KMS-11 (cell line): ENCODE results near the gene KMT2B.

Experiments used
- H2AFZ ChIP-seq: fragments of 200-600 bp; sonication (generic); 2 replicates; pipeline ENCODE4 v1.6.1; 2016; ENCODE audit warnings: antibody characterized with exemption, mixed run types, low read depth
- H3K27ac ChIP-seq: fragments of 200-600 bp; sonication (generic); 2 replicates; pipeline ENCODE4 v1.6.1; 2016; ENCODE audit warnings: mild to moderate bottlenecking, mixed run types
- H3K27me3 ChIP-seq: fragments of 200-600 bp; sonication (generic); 2 replicates; pipeline ENCODE4 v1.6.1; 2017; ENCODE audit warnings: mild to moderate bottlenecking, low read depth, mixed run types, moderate library complexity; ENCODE audit not compliant: insufficient read depth
- H3K36me3 ChIP-seq: fragments of 200-600 bp; sonication (generic); 2 replicates; pipeline ENCODE4 v1.6.1; 2017; ENCODE audit warnings: mild to moderate bottlenecking, mixed run types; ENCODE audit not compliant: insufficient read depth
- H3K4me1 ChIP-seq: fragments of 200-600 bp; sonication (generic); 2 replicates; pipeline ENCODE4 v1.6.1; 2016; ENCODE audit warnings: mild to moderate bottlenecking, low read depth, mixed run types; ENCODE audit not compliant: poor library complexity, severe bottlenecking
- H3K4me2 ChIP-seq: fragments of 200-600 bp; sonication (generic); 2 replicates; pipeline ENCODE4 v1.7.0; 2016; ENCODE audit warnings: mild to moderate bottlenecking, mixed run types
- H3K4me3 ChIP-seq: fragments of 200-600 bp; sonication (generic); IDR thresholded peaks from 2 replicates; pipeline ENCODE4 v1.6.1; 2017; ENCODE audit warnings: low read depth, low read length, mixed read lengths; ENCODE audit not compliant: insufficient read depth
- H3K79me2 ChIP-seq: fragments of 200-600 bp; sonication (generic); 2 replicates; pipeline ENCODE4 v1.6.1; 2016; ENCODE audit warnings: low read depth, mixed run types; ENCODE audit not compliant: insufficient read depth
- H3K9ac ChIP-seq: fragments of 200-600 bp; sonication (generic); 2 replicates; pipeline ENCODE4 v1.6.1; 2016; ENCODE audit warnings: mild to moderate bottlenecking, mixed run types
- H4K20me1 ChIP-seq: fragments of 200-600 bp; sonication (generic); 2 replicates; pipeline ENCODE4 v1.6.1; 2016; ENCODE audit warnings: mild to moderate bottlenecking, mixed run types; ENCODE audit not compliant: insufficient read depth
- CTCF ChIP-seq: fragments of 200-600 bp; sonication (generic); conservative IDR thresholded peaks from 2 replicates; pipeline ENCODE4 v1.6.1; 2017; ENCODE audit warnings: low read depth, mild to moderate bottlenecking, antibody characterized with exemption, low read length, moderate library complexity, mixed read lengths

KMT2B gene

DNA sequence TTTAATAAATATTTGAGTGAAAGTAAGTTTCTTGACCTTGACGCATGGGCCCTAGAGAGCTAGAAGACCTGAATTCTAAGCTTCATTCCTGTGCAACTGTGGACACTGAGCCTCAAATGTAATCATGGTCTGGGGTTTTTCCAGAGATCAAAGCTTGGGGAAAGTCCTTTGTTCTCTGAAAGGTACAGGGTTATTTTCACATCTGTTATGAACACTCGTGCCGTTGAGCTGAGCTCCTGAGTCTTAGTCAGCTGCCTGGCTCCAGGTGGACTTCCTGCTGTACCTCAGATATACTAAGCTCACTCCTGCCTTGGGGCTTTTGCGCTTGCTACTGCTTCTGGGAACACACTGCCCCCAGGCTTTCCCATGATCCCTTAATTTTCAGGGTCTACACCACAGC is 21.0 kb upstream of the KMT2B start:
- Histone ChIP-seq H3K79me2 (no peaks in the 10 kb centered on the region), H3K36me3 (no peaks in the 10 kb centered on the region), H3K27me3 (peaks cover 7% of the 10 kb centered on the region; the same call in 1 of the 2 replicates), H3K27ac (no peak overlapping the region), H3K4me3 (no peak overlapping the region), H2AFZ (no peak overlapping the region), H3K9ac (no peak overlapping the region), H3K4me2 (no peak overlapping the region), H4K20me1 (no peaks in the 10 kb centered on the region), H3K4me1 (peaks cover 5% of the 10 kb centered on the region)
- no peak for TF ChIP-seq CTCF

DNA sequence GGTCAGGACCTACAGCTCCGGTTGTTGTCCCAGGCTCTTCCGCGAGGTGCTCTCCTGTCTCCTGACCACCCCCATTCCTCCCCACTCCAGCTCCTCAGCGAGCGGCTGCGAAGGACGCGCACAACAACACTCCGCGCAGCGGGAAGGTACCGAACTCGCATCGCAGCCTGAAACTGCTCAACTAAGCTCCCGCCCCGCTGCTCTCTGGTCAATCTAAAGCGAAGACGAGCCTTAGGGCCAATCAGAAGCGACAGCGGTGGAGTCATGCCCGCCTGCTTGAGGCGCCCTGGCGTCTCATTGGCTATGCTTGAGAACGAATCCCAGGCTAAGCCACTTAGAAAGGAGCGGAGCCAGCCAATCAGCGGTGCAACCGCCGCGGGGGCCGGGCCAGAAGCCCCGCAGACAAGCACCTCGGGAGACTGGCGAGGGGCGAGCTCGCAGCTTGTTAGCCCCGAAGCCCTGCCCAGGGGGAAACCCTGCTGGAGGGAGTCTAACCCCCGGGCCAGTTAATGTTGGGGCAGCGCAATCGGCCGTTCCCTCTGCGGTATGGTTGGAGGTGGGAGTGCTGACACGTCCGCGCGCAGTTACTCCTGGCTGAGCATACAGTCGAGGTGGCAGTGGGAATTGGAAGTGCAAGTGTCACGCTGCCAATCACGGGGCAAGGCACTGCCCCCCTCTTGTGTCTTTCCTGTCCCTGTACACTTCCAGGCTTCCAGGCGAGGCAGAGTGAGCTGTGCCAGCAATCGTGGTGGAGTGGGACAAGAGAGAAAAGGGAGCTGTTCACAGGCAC is 15.4 kb upstream of the KMT2B start:
- TF ChIP-seq CTCF, result no peak
- Histone ChIP-seq H2AFZ (peak overlapping the region; percentile 88), H3K4me3 (no peak overlapping the region), H3K79me2 (no peaks in the 10 kb centered on the region), H3K9ac (no peak overlapping the region), H3K27ac (no peak overlapping the region), H3K4me1 (no peaks in the 10 kb centered on the region), H3K27me3 (peaks cover 18% of the 10 kb centered on the region; the same call in 1 of the 2 replicates), H3K4me2 (peak overlapping the region; percentile 43), H4K20me1 (no peaks in the 10 kb centered on the region), H3K36me3 (no peaks in the 10 kb centered on the region)

DNA sequence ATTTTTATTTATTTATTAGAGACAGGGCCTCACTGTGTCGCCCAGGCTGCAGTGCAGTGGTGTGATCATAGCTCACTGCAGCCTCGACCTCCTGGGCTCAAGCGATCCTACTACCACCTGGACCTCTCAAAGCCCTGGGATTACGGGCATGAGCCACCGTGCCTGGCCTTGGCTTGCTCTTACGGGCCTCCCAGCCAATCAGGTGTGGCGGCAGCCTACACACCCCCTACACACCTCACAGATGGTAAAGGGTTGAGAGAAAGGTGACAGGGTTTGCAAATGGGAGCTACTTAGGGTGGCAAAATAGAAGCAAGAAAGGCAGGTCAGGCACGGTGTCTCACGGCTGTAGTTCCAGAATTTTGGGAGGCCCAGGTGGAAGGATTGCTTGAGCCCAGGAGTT is 14.5 kb upstream of the KMT2B start:
- no peak for TF ChIP-seq CTCF
- no peak overlapping the region for H3K9ac ChIP-seq
- peaks cover 25% of the 10 kb centered on the region for H3K27me3 ChIP-seq
- H3K27ac ChIP-seq, result no peak overlapping the region
- no peaks in the 10 kb centered on the region for H3K79me2 ChIP-seq
- no peaks in the 10 kb centered on the region for H3K36me3 ChIP-seq
- H2AFZ ChIP-seq, result no peak overlapping the region
- H3K4me3 ChIP-seq, result no peak overlapping the region
- no peaks in the 10 kb centered on the region for H3K4me1 ChIP-seq
- no peaks in the 10 kb centered on the region for H4K20me1 ChIP-seq
- peak overlapping the region; percentile 43; the same call in 1 of the 2 replicates for H3K4me2 ChIP-seq

- TF ChIP-seq CTCF, result no peak
- H3K27ac ChIP-seq, result no peak within 1 kb of the TSS
- H3K4me1 ChIP-seq, result no peaks in the 10 kb centered on the region
- no peaks in the 10 kb centered on the region for H4K20me1 ChIP-seq
- no peak within 1 kb of the TSS for H3K4me2 ChIP-seq
- H2AFZ ChIP-seq, result no peak within 1 kb of the TSS
- H3K79me2 ChIP-seq, result no peaks in the 10 kb centered on the region
- no peak within 1 kb of the TSS for H3K4me3 ChIP-seq
- H3K27me3 ChIP-seq, result peaks cover 33% of the 10 kb centered on the region
- no peak within 1 kb of the TSS for H3K9ac ChIP-seq
- H3K36me3 ChIP-seq, result no peaks in the 10 kb centered on the region
These were observed 13.6 kb upstream of the KMT2B start, which contains the start of gene ZBTB32 for GRCh38 chr19:35704218-35704617. Gene ZBTB32 (plus strand): TSS chr19:35704558. CDS start chr19:35714627, 10,069 bp downstream.
